ENCODE measurements around the gene LUZP1.

GRCh38 chr1:23150742-23151141, 17.9 kb downstream of the LUZP1 start:
- TF ChIP-seq, protein P1, sequence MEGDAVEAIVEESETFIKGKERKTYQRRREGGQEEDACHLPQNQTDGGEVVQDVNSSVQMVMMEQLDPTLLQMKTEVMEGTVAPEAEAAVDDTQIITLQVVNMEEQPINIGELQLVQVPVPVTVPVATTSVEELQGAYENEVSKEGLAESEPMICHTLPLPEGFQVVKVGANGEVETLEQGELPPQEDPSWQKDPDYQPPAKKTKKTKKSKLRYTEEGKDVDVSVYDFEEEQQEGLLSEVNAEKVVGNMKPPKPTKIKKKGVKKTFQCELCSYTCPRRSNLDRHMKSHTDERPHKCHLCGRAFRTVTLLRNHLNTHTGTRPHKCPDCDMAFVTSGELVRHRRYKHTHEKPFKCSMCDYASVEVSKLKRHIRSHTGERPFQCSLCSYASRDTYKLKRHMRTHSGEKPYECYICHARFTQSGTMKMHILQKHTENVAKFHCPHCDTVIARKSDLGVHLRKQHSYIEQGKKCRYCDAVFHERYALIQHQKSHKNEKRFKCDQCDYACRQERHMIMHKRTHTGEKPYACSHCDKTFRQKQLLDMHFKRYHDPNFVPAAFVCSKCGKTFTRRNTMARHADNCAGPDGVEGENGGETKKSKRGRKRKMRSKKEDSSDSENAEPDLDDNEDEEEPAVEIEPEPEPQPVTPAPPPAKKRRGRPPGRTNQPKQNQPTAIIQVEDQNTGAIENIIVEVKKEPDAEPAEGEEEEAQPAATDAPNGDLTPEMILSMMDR (IDR thresholded peaks at IDR 0.05; ENCODE audit: insufficient read depth, low read depth, low read length) = no peak
- TF ChIP-seq EZH2 (IDR thresholded peaks at IDR 0.05; ENCODE audit: insufficient read depth, low read length) = no peak
